ENCODE measurements around the gene TNS3.

DNA sequence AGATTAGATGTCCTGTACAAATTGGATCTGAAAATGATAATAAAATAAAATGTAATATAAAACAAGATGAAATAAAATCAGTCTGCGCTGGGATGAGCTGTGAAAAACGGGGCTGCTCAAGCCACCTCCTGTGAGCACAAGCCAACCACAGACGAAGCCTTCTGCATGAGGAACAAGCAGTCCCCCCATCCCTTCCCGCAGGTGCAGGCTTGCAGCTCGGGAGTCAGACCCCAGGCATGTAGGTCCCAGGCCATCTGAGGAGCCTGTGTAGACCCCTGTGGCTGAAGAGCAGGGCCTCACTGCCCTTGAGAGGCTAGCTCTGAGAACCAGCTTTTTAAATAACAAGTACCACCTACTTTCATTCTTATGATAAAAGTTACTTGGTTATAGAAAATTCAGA is 123.4 kb downstream of the TNS3 start:
- TF ChIP-seq CTCF (IDR thresholded peaks at IDR 0.05; ENCODE audit: low read depth, low read length) (no peak), POLR2A (IDR thresholded peaks at IDR 0.05; ENCODE audit: extremely low read depth, insufficient read length) (no peak)
- TF ChIP-seq, protein P1, sequence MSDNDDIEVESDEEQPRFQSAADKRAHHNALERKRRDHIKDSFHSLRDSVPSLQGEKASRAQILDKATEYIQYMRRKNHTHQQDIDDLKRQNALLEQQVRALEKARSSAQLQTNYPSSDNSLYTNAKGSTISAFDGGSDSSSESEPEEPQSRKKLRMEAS (IDR thresholded peaks at IDR 0.05; ENCODE audit: low read depth, low read length): no peak
